OCI-LY7 (cell line): ENCODE results near the gene DNM3. TPM values are rescaled to one million over a fixed set of nuclear protein-coding genes. Genes with fewer than 3 reads are reported as not detected.

Source experiments
- BruUV-seq: library from RNA; stranded (reverse); fragments of 400-500 nt; replicated peaks from 2 replicates; lab custom pipeline; 2021; lab: Mats Ljungman, UMichigan
- CTCF ChIA-PET: fragments of 300-600 bp; sonication (Branson Sonifier 250); formaldehyde crosslinking; loops from one replicate; lab custom pipeline; 2022; ENCODE audit warnings: antibody characterized with exemption; ENCODE audit not compliant: unreplicated experiment; lab: Charles Lee
- POLR2A ChIA-PET: fragments of 300-600 bp; sonication (Branson Sonifier 250); formaldehyde crosslinking; loops from one replicate; lab custom pipeline; 2022; ENCODE audit warnings: antibody characterized with exemption; lab: Charles Lee
- DNase-seq: peaks from one replicate; pipeline ENCODE4 v3.0.0-alpha.2; 2015; ENCODE audit warnings: low spot score
- H2AFZ ChIP-seq: fragments of 200-600 bp; sonication (generic), shearing (Covaris generic); 2 replicates; pipeline ENCODE4 v1.6.1; 2014; ENCODE audit warnings: mild to moderate bottlenecking, antibody characterized with exemption, low read length, moderate library complexity
- H3K27ac ChIP-seq: fragments of 200-600 bp; sonication (generic); 2 replicates; pipeline ENCODE4 v1.5.1; 2014; ENCODE audit warnings: mixed run types, low read depth, mild to moderate bottlenecking, moderate library complexity, low read length, inconsistent platforms; ENCODE audit not compliant: poor library complexity, severe bottlenecking
- H3K36me3 ChIP-seq: fragments of 200-600 bp; sonication (generic); 2 replicates; pipeline ENCODE4 v1.6.1; 2014; ENCODE audit warnings: mild to moderate bottlenecking, antibody characterized with exemption, low read length, moderate library complexity, mixed read lengths; ENCODE audit not compliant: insufficient read depth
- H3K4me1 ChIP-seq: fragments of 200-600 bp; sonication (generic); 2 replicates; pipeline ENCODE4 v1.5.1; 2014; ENCODE audit warnings: mild to moderate bottlenecking, low read length; ENCODE audit not compliant: insufficient read depth, poor library complexity, severe bottlenecking
- H3K4me2 ChIP-seq: fragments of 200-600 bp; sonication (generic); 2 replicates; pipeline ENCODE4 v1.6.1; 2014; ENCODE audit warnings: mild to moderate bottlenecking, low read length
- H3K4me3 ChIP-seq: fragments of 200-600 bp; sonication (generic); 2 replicates; pipeline ENCODE4 v1.5.1; 2014; ENCODE audit warnings: mild to moderate bottlenecking, low read depth, low read length; ENCODE audit not compliant: poor library complexity, severe bottlenecking
- H3K79me2 ChIP-seq: fragments of 200-600 bp; sonication (generic); 2 replicates; pipeline ENCODE4 v1.6.1; 2016; ENCODE audit warnings: low read depth, mild to moderate bottlenecking, low read length, moderate library complexity, mixed read lengths; ENCODE audit not compliant: insufficient read depth
- H3K9me2 ChIP-seq: fragments of 200-600 bp; sonication (generic); 2 replicates; pipeline ENCODE4 v1.6.1; 2016; ENCODE audit warnings: mild to moderate bottlenecking, low read length, mixed read lengths; ENCODE audit not compliant: insufficient read depth
- H3K9me3 ChIP-seq: fragments of 200-600 bp; sonication (generic); 2 replicates; pipeline ENCODE4 v1.6.1; 2014; ENCODE audit warnings: mild to moderate bottlenecking, mixed run types, low read length, mixed read lengths
- H4K20me1 ChIP-seq: fragments of 200-600 bp; sonication (generic); 2 replicates; pipeline ENCODE4 v1.6.1; 2014; ENCODE audit warnings: mild to moderate bottlenecking, antibody characterized with exemption, low read length, moderate library complexity, mixed read lengths; ENCODE audit not compliant: insufficient read depth
- CTCF ChIP-seq: fragments of 200-600 bp; sonication (generic); conservative IDR thresholded peaks from 2 replicates; pipeline ENCODE4 v1.5.1; 2014; ENCODE audit warnings: mild to moderate bottlenecking, antibody characterized with exemption, low read length, moderate library complexity, mixed read lengths
- EZH2phosphoT487 ChIP-seq: fragments of 200-600 bp; sonication (generic); IDR thresholded peaks from 2 replicates; pipeline ENCODE4 v1.6.1; 2018; ENCODE audit warnings: low read depth, borderline replicate concordance, mild to moderate bottlenecking, mixed run types, antibody characterized with exemption, low read length, moderate library complexity, mixed read lengths
- intact Hi-C: fragments of 100-400 bp; cut with micrococcal nuclease; formaldehyde crosslinking; loops from one replicate; pipeline ENCODE4 v1.10.0; 2022; ENCODE audit not compliant: unreplicated experiment
- total RNA-seq, 2 experiments: library from RNA; depleted of rRNA in 1 of 2; stranded (reverse); fragments of >200 nt in 1 of 2; shearing (Covaris generic) in 1 of 2; gene quantifications; 2 replicates each; pipeline ENCODE4 v1.2.3, GENCODE V29; 2014 to 2022

DNM3 gene
- total RNA-seq, 2 experiments from 2014 or later = 0.47 to 0.61 TPM

- peaks cover 37% of the 10 kb centered on the region for H3K4me1 ChIP-seq
- peak overlapping the region; percentile 99 for H2AFZ ChIP-seq
- no peaks in the 10 kb centered on the region for H4K20me1 ChIP-seq
- peak overlapping the region; percentile 72 for H3K27ac ChIP-seq
- no peaks in the 10 kb centered on the region for H3K9me3 ChIP-seq
- H3K4me3 ChIP-seq = peak overlapping the region; percentile 54
- ChIA-PET CTCF (no interaction called here), POLR2A (interaction anchor here (0.6 to 2.9 kb wide), 9 partner anchors 10 to 1838 kb away, joined by 3 to 33 read pairs (median 4); no protein-coding TSS in a partner anchor)
- TF ChIP-seq EZH2phosphoT487 (no peak), CTCF (0 out of 2 replicates have a peak, but pooled peaks have one; percentile 23)
- peak; percentile 78 for DNase-seq
- no peaks in the 10 kb centered on the region; the same call in 1 of the 2 replicates for H3K9me2 ChIP-seq
- intact Hi-C loops = loop anchor here (2.0 kb wide), 1 partner anchor 22 kb away; no protein-coding TSS in a partner anchor
- H3K36me3 ChIP-seq = no peaks in the 10 kb centered on the region
- BruUV-seq = TSS peak; percentile 90
- peak overlapping the region; percentile 73 for H3K4me2 ChIP-seq
- H3K79me2 ChIP-seq = no peaks in the 10 kb centered on the region
Measured at GRCh38 chr1:172380441-172381244, 539.3 kb downstream of the DNM3 start.

DNA sequence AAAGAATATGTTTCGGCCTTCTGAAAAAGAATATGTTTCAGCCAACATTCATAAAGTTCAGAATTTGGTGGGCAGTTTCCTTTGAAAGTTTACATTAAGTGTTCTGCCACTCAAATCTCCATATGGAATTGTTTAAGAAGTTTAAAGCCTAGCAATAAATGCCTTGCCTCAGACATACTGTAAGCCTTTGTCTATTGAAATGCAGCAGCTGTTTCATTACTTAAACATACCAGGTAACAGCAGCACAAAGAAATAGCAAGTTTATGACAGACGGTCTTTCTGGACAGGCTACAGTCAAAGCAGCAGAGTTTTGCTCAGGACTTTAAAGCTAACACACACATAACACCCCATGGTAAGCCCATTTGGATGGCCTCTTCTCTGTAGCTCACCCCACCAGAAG lies 540.6 kb downstream of the DNM3 start:
- ChIA-PET CTCF (interaction anchor here (0.7 kb wide), 1 partner anchor 24 kb away, joined by 3 read pairs; no protein-coding TSS in a partner anchor), POLR2A (interaction anchor here (0.9 to 2.9 kb wide), 4 partner anchors 9 to 639 kb away, joined by 3 to 33 read pairs (median 11); no protein-coding TSS in a partner anchor)
- no peak for DNase-seq
- H3K4me2 ChIP-seq = no peak overlapping the region
- no peaks in the 10 kb centered on the region for H3K36me3 ChIP-seq
- H2AFZ ChIP-seq = peak overlapping the region; percentile 66
- no peaks in the 10 kb centered on the region for H4K20me1 ChIP-seq
- no peaks in the 10 kb centered on the region for H3K9me3 ChIP-seq
- TF ChIP-seq EZH2phosphoT487 = no peak
- no peak for TF ChIP-seq CTCF
- H3K4me3 ChIP-seq = no peak overlapping the region
- H3K4me1 ChIP-seq = peaks cover 27% of the 10 kb centered on the region
- BruUV-seq = no TSS peak
- H3K27ac ChIP-seq = no peak overlapping the region
- H3K9me2 ChIP-seq = no peaks in the 10 kb centered on the region
- H3K79me2 ChIP-seq = no peaks in the 10 kb centered on the region
- intact Hi-C loops = loop anchor here (2.0 kb wide), 1 partner anchor 23 kb away; no protein-coding TSS in a partner anchor
